ENCODE data around the gene TAF4.

The TAF4 gene

DNA sequence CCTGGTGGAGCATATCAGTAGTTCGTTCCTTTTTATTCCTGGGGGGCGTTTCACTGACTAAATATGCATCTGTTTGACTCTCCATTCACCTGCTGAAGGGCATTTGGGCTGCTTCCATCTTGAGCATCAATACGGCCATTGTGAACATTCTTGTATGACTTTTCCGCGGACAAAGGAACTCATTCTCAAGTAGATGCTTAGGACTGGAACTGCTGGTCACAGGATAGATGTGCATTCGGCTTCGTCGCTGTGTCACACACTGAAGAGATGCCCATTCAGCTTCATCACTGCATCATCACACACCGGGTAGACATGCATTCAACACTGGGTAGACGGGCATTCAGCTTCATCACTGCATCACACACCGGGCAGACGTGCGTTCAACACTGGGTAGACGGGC, 95.3 kb downstream of the TAF4 start:
- TF ChIP-seq CTCF (IDR thresholded peaks at IDR 0.05; ENCODE audit: borderline replicate concordance, insufficient read depth, low read depth, low read length): no peak
- no peak overlapping the region for H3K4me3 ChIP-seq (ENCODE audit: low read depth, low read length)

DNA sequence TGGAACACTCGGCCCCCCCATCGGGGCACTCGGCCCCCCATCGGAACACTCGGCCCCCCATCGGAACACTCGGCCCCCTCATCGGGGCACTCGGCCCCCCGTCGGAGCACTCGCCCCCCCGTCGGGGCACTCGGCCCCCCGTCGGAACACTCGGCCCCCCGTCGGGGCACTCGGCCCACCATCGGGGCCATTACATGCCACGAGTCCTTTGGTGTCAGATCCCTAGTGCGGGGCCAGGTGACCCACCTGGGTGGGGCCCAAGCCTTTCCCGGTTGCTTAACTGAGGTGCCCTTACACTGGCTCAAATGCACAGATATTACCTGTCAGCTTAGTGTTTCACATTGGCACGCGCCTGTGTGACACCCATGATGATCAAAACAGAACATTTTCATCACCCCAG, 95.9 kb downstream of the TAF4 start:
- H3K4me3 ChIP-seq (ENCODE audit: low read depth, low read length): no peak overlapping the region
- no peak for TF ChIP-seq CTCF (IDR thresholded peaks at IDR 0.05; ENCODE audit: borderline replicate concordance, insufficient read depth, low read depth, low read length)

- TF ChIP-seq CTCF (IDR thresholded peaks at IDR 0.05; ENCODE audit: borderline replicate concordance, insufficient read depth, low read depth, low read length): no peak
- H3K4me3 ChIP-seq (ENCODE audit: low read depth, low read length): no peak overlapping the region
These were observed 96.7 kb downstream of the TAF4 start for GRCh38 chr20:61968932-61969331.

- no peak for TF ChIP-seq CTCF (IDR thresholded peaks at IDR 0.05; ENCODE audit: borderline replicate concordance, insufficient read depth, low read depth, low read length)
- H3K4me3 ChIP-seq (ENCODE audit: low read depth, low read length): no peak overlapping the region
These were observed 97.5 kb downstream of the TAF4 start for GRCh38 chr20:61968036-61968810.

DNA sequence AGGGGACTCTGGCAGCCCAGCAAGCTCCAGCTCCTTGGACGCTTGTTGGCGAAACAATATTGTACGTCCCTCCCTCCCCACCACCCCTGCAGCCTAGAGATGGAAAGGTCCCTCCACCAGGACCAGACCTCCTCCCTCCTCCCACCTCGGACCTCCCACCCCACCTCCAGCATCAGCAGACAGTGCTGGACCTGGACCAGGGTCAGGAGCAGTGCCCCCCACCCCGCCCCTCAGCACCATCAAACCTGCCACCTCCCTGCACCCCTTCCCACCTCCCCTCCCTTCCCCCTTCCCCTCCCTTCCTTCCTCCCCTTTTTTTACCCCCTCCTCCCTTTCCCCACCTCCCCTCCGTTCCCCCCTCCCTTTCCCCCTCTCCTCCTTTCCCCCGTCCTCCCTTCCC, 98.4 kb downstream of the TAF4 start:
- no peak for TF ChIP-seq CTCF (IDR thresholded peaks at IDR 0.05; ENCODE audit: borderline replicate concordance, insufficient read depth, low read depth, low read length)
- H3K4me3 ChIP-seq (ENCODE audit: low read depth, low read length): no peak overlapping the region

DNA sequence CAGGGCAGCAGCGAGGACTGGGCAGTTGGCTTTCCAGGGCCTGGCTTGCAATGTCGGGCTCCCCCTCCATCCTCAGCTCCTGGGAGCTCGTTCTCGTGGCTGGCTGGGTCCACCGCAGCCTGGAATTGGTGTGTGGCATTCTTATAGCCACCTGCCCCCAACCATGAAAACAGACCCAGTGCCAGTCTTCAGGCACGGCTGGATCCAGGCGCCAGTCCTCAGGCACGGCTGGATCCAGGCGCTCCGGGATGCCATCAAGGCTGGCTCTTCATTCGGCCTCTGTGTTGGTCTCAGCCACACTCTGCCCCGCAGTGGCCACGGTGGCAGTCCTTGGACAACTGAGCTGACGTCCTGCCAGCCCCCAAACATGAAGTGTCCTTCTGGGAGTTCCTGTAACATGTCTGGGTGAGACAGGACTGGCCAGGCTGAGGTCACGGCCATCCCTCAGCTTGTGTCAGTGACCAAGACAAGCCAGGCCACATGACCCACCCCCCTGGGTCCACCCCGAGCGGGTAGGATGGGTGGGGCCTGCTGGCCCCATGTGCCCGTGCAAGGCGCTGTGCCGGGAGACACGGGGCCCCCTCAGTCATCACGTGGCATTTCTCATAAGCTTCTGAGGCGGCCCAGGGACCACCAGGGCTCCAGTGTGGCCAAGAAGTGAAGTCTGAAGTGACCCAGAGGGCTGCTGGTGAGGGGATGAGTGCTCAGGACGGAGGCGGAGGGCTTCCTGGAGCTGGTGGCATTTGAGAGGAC, 99.0 kb downstream of the TAF4 start:
- no peak overlapping the region for H3K4me3 ChIP-seq (ENCODE audit: low read depth, low read length)
- TF ChIP-seq CTCF (IDR thresholded peaks at IDR 0.05; ENCODE audit: borderline replicate concordance, insufficient read depth, low read depth, low read length): no peak
